ENCODE results near the gene ZMAT2. TPM values are rescaled to one million over a fixed set of nuclear protein-coding genes. Genes with fewer than 3 reads are reported as not detected.
"Not testable (repeated sequence)": the region's sequence is repeated elsewhere in the genome, so short reads cannot be mapped to it uniquely, and the experiment has no call there.

The ZMAT2 gene
- 47.5 and 50.9 TPM in 2 replicates for total RNA-seq
- long read RNA-seq, transcript ZMAT2-201 (6 exons, 1,647 nt): major isoform, 102 of 106 reads
- long read RNA-seq, partial matches to known transcripts: 2 of 106 reads
- long read RNA-seq, other reads (novel, unspliced or antisense): 2 of 106 reads

DNA sequence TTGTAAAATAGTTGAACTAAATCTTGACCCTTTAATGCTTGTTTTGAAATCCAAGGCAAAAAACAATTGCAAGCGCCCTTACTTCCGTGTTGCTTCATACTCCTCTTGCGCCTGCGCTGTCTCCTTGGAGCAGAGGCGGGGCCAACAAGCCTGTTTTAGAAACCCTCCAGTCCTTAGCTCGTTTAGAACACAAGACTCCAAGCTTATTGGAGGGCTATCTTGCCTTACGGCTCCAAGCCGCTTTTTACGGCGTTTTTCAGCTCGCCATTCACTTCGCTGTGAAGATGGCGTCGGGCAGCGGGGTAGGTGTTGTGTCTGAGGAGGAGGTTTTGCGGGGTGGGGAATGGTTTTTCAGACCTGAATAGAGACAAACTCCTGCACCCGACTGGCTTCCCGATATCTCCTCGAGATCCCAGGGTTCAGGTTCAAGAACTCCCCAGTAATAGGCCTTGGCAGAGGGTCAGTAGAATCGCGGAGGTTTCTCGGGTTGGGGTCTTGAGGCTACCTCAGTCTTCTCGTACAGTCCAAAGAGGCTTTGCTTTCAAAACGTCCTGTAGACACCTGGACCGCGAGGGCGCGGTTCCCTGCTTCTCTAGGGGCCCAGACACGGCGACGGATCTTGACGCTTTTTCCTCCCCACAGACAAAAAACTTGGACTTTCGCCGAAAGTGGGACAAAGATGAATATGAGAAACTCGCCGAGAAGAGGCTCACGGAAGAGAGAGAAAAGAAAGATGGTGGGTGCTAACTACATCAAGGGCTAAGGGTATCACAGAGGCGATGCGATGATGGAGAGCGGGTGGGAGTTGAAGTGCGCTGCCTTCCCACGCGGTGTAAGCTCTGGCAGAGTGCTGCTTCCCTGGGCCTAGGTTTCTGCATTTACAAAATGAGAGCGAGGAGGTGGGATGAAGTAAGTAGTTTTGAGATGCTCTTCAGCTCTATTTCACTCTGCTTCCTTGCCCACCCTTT is at the start of gene ZMAT2:
ZMAT2 (plus strand) TSS at position 271 of the 968 bp plus-strand sequence; CDS start at position 285, 14 bp downstream.
- peaks cover 50% of the 10 kb centered on the region for H3K36me3 Mint-ChIP-seq (ENCODE audit: unreplicated experiment)
- DNase-seq (ENCODE audit: extremely low spot score, unreplicated experiment): peak; percentile 97
- TF ChIP-seq CTCF (IDR thresholded peaks at IDR 0.05): no peak
- no peaks in the 10 kb centered on the region for H3K9me3 Mint-ChIP-seq (ENCODE audit: unreplicated experiment)
- peak within 1 kb of the TSS; percentile 84 for H3K27ac Mint-ChIP-seq (ENCODE audit: unreplicated experiment)
- no peaks in the 10 kb centered on the region for H3K27me3 Mint-ChIP-seq (ENCODE audit: unreplicated experiment)
- H3K4me3 Mint-ChIP-seq (ENCODE audit: unreplicated experiment): peak within 1 kb of the TSS; percentile 95
- H3K4me1 Mint-ChIP-seq (ENCODE audit: unreplicated experiment): peaks cover 16% of the 10 kb centered on the region

DNA sequence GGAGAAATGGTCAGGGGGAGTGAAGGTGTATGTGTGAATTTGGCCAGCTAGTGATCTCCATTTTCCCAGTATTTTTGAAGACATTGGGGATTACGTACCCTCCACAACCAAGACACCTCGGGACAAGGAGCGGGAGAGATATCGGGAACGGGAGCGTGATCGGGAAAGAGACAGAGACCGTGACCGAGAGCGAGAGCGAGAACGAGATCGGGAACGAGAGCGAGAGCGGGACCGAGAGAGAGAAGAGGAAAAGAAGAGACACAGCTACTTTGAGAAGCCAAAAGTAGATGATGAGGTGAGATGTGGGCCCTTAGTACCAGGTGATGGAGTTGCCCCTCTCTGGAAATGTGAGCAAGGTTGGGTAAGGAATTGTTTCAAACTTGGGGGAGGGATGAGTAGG is 41.4 kb upstream of the ZMAT2 start:
- H3K27ac Mint-ChIP-seq (ENCODE audit: unreplicated experiment): no peak overlapping the region
- peaks cover 8% of the 10 kb centered on the region for H3K4me1 Mint-ChIP-seq (ENCODE audit: unreplicated experiment)
- no peak for DNase-seq (ENCODE audit: extremely low spot score, unreplicated experiment)
- H3K4me3 Mint-ChIP-seq (ENCODE audit: unreplicated experiment): no peak overlapping the region
- H3K9me3 Mint-ChIP-seq (ENCODE audit: unreplicated experiment): no peaks in the 10 kb centered on the region
- TF ChIP-seq CTCF (IDR thresholded peaks at IDR 0.05): no peak
- peaks cover 65% of the 10 kb centered on the region for H3K36me3 Mint-ChIP-seq (ENCODE audit: unreplicated experiment)
- H3K27me3 Mint-ChIP-seq (ENCODE audit: unreplicated experiment): no peaks in the 10 kb centered on the region

DNA sequence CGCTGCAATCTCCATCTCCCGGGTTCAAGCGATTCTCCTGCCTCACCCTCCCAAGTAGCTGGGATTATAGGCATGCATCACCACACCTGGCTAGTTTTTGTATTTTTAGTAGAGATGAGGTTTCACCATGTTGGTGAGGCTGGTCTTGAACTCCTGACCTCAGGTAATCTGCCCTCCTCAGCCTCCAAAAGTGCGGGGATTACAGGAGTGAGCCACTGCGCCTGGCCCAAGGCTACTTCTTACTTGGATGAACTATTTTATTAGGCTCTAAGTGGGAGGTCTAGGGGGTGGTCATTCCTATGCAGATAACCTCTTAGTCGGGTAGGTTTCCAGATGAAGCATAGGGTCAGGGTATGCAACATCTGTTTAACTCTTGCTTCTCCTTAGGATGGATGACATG is 39.9 kb upstream of the ZMAT2 start:
- not testable (repeated sequence) for H3K4me3 Mint-ChIP-seq (ENCODE audit: unreplicated experiment); H3K27me3 Mint-ChIP-seq (ENCODE audit: unreplicated experiment); H3K9me3 Mint-ChIP-seq (ENCODE audit: unreplicated experiment); DNase-seq (ENCODE audit: extremely low spot score, unreplicated experiment); H3K27ac Mint-ChIP-seq (ENCODE audit: unreplicated experiment)
- H3K36me3 Mint-ChIP-seq (ENCODE audit: unreplicated experiment): peaks cover 51% of the 10 kb centered on the region
- H3K4me1 Mint-ChIP-seq (ENCODE audit: unreplicated experiment): peaks cover 17% of the 10 kb centered on the region

DNA sequence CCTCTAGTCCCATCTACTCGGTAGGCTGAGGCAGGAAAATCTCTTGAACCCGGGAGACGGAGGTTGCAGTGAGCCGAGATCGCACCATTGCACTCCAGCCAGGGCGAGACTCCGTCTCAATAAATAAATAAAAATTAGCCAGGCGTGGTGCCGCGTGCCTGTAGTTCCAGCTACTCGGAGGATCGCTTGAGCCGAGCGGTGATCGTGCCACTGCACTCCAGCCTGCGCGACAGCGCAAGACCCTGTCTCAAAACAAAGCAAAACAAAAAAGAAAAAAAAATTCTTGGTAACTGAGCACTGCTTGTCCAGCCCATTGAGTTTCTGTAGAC is 36.3 kb upstream of the ZMAT2 start:
- Mint-ChIP-seq H3K36me3 (ENCODE audit: unreplicated experiment) (peaks cover 50% of the 10 kb centered on the region), H3K4me3 (ENCODE audit: unreplicated experiment) (peak overlapping the region; percentile 99), H3K4me1 (ENCODE audit: unreplicated experiment) (peaks cover 30% of the 10 kb centered on the region), H3K27me3 (ENCODE audit: unreplicated experiment) (no peaks in the 10 kb centered on the region), H3K9me3 (ENCODE audit: unreplicated experiment) (no peaks in the 10 kb centered on the region), H3K27ac (ENCODE audit: unreplicated experiment) (peak overlapping the region; percentile 98)
- DNase-seq (ENCODE audit: extremely low spot score, unreplicated experiment): no peak
- TF ChIP-seq CTCF (IDR thresholded peaks at IDR 0.05): no peak

DNA sequence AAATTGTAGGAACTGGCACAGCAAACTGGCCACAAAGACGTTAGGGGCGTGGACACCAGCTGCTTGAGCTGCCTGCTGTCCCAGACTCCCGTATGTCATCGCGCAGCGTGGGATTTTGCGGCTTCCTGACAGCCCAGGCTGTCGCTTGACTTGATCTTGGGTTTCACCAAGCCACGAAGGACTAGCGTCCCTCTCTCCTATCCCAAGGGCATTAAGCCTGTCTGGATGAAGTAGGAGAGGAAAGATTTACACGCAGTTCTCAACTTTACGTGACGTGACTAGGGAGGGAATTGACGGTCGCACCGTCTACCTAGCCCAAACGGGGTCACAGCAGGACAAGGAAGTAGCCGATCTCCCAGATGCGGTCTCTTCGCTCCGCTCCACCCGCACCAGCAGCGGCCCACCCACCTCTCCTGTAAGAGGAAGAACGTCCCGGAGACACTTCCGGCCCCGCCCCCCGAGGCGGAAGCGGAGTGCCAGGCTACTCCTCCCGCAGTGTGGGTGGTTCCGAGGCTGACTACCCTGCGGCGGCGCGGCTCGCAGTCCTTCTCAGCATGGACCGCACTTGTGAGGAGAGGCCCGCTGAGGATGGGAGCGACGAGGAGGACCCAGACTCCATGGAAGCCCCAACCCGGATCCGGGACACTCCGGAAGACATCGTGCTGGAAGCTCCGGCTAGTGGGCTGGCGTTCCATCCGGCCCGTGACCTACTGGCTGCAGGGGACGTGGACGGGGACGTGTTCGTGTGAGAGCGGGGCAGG is 35.7 kb upstream of the ZMAT2 start, which contains the start of gene WDR55:
WDR55 (plus strand) TSS at position 546 of the 761 bp plus-strand sequence; CDS start at position 555, 9 bp downstream.
- Mint-ChIP-seq H3K27me3 (ENCODE audit: unreplicated experiment) (no peaks in the 10 kb centered on the region), H3K4me3 (ENCODE audit: unreplicated experiment) (peak within 1 kb of the TSS; percentile 99), H3K27ac (ENCODE audit: unreplicated experiment) (peak within 1 kb of the TSS; percentile 98), H3K4me1 (ENCODE audit: unreplicated experiment) (peaks cover 30% of the 10 kb centered on the region), H3K9me3 (ENCODE audit: unreplicated experiment) (no peaks in the 10 kb centered on the region), H3K36me3 (ENCODE audit: unreplicated experiment) (peaks cover 53% of the 10 kb centered on the region)
- peak; percentile 96 for DNase-seq (ENCODE audit: extremely low spot score, unreplicated experiment)
- TF ChIP-seq CTCF (IDR thresholded peaks at IDR 0.05): no peak

GRCh38 chr5:140671035-140671434 is 29.2 kb upstream of the ZMAT2 start:
- Mint-ChIP-seq H3K4me1 (ENCODE audit: unreplicated experiment) (peaks cover 10% of the 10 kb centered on the region), H3K36me3 (ENCODE audit: unreplicated experiment) (peaks cover 47% of the 10 kb centered on the region)
- H3K27ac Mint-ChIP-seq (ENCODE audit: unreplicated experiment); H3K9me3 Mint-ChIP-seq (ENCODE audit: unreplicated experiment); H3K4me3 Mint-ChIP-seq (ENCODE audit: unreplicated experiment); DNase-seq (ENCODE audit: extremely low spot score, unreplicated experiment); H3K27me3 Mint-ChIP-seq (ENCODE audit: unreplicated experiment): not testable (repeated sequence)

All from osteocyte (in vitro differentiated cells).